PC-3 (cell line): ENCODE data around the gene STXBP6. TPM values are rescaled to one million over a fixed set of nuclear protein-coding genes. Genes with fewer than 3 reads are reported as not detected.
"Not testable (repeated sequence)": the region's sequence is repeated elsewhere in the genome, so short reads cannot be mapped to it uniquely, and the experiment has no call there.

Source experiments
- ATAC-seq: fragments of 200-7000 bp; cut with Tn5 transposase; 2 replicates; pipeline ENCODE4 v1.9.1; 2020; ENCODE audit warnings: mild to moderate bottlenecking, moderate library complexity
- BruUV-seq: library from RNA; stranded (reverse); fragments of 400-500 nt; replicated peaks from 2 replicates; lab custom pipeline; 2021; lab: Mats Ljungman, UMichigan
- CTCF ChIA-PET: fragments of 300-600 bp; sonication (Branson Sonifier 250); formaldehyde crosslinking; loops from one replicate; lab custom pipeline; 2022; ENCODE audit warnings: antibody characterized with exemption; lab: Charles Lee
- POLR2A ChIA-PET: fragments of 300-600 bp; sonication (Branson Sonifier 250); formaldehyde crosslinking; loops from one replicate; lab custom pipeline; 2022; ENCODE audit warnings: antibody characterized with exemption; ENCODE audit not compliant: unreplicated experiment; lab: Charles Lee
- DNase-seq: peaks from one replicate; pipeline ENCODE4 v3.0.0-alpha.2; 2015
- H2AFZ ChIP-seq: fragments of 300-600 bp; sonication (generic); 2 replicates; pipeline ENCODE4 v1.6.0; 2016; ENCODE audit warnings: antibody characterized with exemption, low read length
- H3F3A ChIP-seq: fragments of 300-600 bp; sonication (generic); one replicate; pipeline ENCODE4 v1.6.0; 2017; ENCODE audit warnings: antibody characterized with exemption, low read length, control low read depth, mild to moderate bottlenecking; ENCODE audit not compliant: unreplicated experiment
- H3K27ac ChIP-seq: fragments of 300-600 bp; sonication (generic); 2 replicates; pipeline ENCODE4 v1.5.1; 2016; ENCODE audit warnings: mild to moderate bottlenecking, low read length
- H3K27me3 ChIP-seq: fragments of 300-600 bp; sonication (generic); 2 replicates; pipeline ENCODE4 v1.6.1; 2016; ENCODE audit warnings: low read length, mixed read lengths
- H3K36me3 ChIP-seq: fragments of 300-600 bp; sonication (generic); 2 replicates; pipeline ENCODE4 v1.6.1; 2016; ENCODE audit warnings: low read depth, mixed run types, low read length, mixed read lengths
- H3K4me1 ChIP-seq: fragments of 300-600 bp; sonication (generic); 2 replicates; pipeline ENCODE4 v1.5.1; 2016; ENCODE audit warnings: low read length; ENCODE audit not compliant: insufficient read depth
- H3K4me2 ChIP-seq: fragments of 300-600 bp; sonication (generic); 2 replicates; pipeline ENCODE4 v1.6.0; 2016; ENCODE audit warnings: low read length
- H3K4me3 ChIP-seq: fragments of 300-600 bp; sonication (generic); 2 replicates; pipeline ENCODE4 v1.5.1; 2016; ENCODE audit warnings: mild to moderate bottlenecking, low read length, mixed read lengths
- H3K79me2 ChIP-seq: fragments of 300-600 bp; sonication (generic); 2 replicates; pipeline ENCODE4 v1.6.1; 2017; ENCODE audit warnings: low read length, mixed read lengths
- H3K9ac ChIP-seq: fragments of 300-600 bp; sonication (generic); 2 replicates; pipeline ENCODE4 v1.6.0; 2016; ENCODE audit warnings: mild to moderate bottlenecking, low read length
- H3K9me2 ChIP-seq: fragments of 300-600 bp; sonication (generic); replicated peaks from 2 replicates; pipeline ENCODE4 v1.6.1; 2016; ENCODE audit warnings: mixed run types, low read length, mixed read lengths
- H3K9me3 ChIP-seq: fragments of 300-600 bp; sonication (generic); 2 replicates; pipeline ENCODE4 v1.6.1; 2016; ENCODE audit warnings: low read length, mixed read lengths
- H4K20me1 ChIP-seq: fragments of 300-600 bp; sonication (generic); 2 replicates; pipeline ENCODE4 v1.6.1; 2016; ENCODE audit warnings: low read length, mixed read lengths
- CTCF ChIP-seq: fragments of 300-600 bp; sonication (generic); conservative IDR thresholded peaks from 2 replicates; pipeline ENCODE4 v1.5.1; 2017; ENCODE audit warnings: antibody characterized with exemption, low read depth, mild to moderate bottlenecking, low read length
- EZH2 ChIP-seq: fragments of 300-600 bp; sonication (generic); IDR thresholded peaks from one replicate; pipeline ENCODE4 v1.6.1; 2017; ENCODE audit warnings: antibody characterized with exemption, mild to moderate bottlenecking, low read length; ENCODE audit not compliant: unreplicated experiment
- EZH2phosphoT487 ChIP-seq: fragments of 300-600 bp; sonication (generic); IDR thresholded peaks from 2 replicates; pipeline ENCODE4 v1.6.1; 2018; ENCODE audit warnings: mild to moderate bottlenecking, antibody characterized with exemption, low read length, borderline replicate concordance
- intact Hi-C: fragments of 100-400 bp; cut with micrococcal nuclease; formaldehyde crosslinking; loops from 2 replicates; pipeline ENCODE4 v1.9.0; 2023
- total RNA-seq: library from RNA; depleted of rRNA; stranded (reverse); fragments of >200 nt; gene quantifications from 2 replicates; pipeline ENCODE4 v1.2.3, GENCODE V29; 2014

Gene STXBP6
- total RNA-seq, 1 experiment from 2014 or later = 0.40 TPM

DNA sequence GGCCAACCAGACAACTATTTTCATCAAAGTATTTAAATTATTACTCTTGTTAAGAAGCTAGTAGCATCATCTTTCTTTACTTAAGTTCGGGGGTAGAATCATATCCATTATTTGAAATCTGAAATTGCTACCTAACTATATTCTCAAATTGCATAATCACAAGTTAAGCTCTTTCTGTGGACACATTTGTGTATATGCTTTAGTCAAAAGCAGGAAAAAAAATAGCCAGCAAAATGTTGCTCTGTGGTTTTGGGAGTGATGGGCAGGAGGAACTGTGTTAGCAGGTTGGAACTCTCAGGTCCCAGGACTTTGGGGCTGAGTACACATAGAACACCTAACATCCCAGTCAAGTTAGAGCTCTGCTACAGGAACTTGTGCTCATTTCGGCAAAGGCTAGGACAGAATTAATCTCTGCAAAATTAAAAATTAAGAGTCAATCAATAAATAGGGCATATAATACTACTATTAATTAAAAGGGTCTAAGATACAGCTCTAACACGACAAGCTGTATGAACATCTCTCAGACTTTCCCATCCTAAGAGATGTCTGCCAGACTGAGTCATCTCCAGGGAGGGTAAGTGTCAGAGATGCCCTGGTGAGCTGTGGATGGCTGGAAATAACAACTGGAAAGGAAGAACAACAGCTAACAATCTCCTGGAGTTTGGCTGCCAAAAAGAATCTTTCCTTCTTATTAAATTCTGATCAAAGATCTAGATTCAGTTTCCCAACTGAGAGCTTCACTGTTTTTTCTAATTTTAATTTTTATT lies 212.5 kb downstream of the STXBP6 start:
- H3K4me1 ChIP-seq = no peaks in the 10 kb centered on the region
- DNase-seq = no peak

GRCh38 chr14:24836324-24836723 lies 213.6 kb downstream of the STXBP6 start:
- H3K4me3 ChIP-seq, H3K27me3 ChIP-seq, H3K36me3 ChIP-seq, H3K4me1 ChIP-seq, H3K4me2 ChIP-seq, H3K79me2 ChIP-seq, intact Hi-C loops, BruUV-seq, H2AFZ ChIP-seq, H3K9me3 ChIP-seq, H3F3A ChIP-seq, DNase-seq, H4K20me1 ChIP-seq, H3K9me2 ChIP-seq, H3K27ac ChIP-seq, CTCF ChIA-PET, ATAC-seq, H3K9ac ChIP-seq, POLR2A ChIA-PET: not testable (repeated sequence)

More for the DNA sequence above, 212.5 kb downstream of the STXBP6 start:
- no peak overlapping the region for H3K9ac ChIP-seq
- POLR2A ChIA-PET = no interaction called here
- H3K36me3 ChIP-seq = no peaks in the 10 kb centered on the region
- no peak overlapping the region for H3K27ac ChIP-seq
- no peak overlapping the region for H3K4me2 ChIP-seq
- CTCF ChIA-PET = no interaction called here
- intact Hi-C loops = no loop called here
- no TSS peak for BruUV-seq
- H3K4me3 ChIP-seq = no peak overlapping the region
- no peaks in the 10 kb centered on the region; the same call in 1 of the 2 replicates for H3K27me3 ChIP-seq
- no peaks in the 10 kb centered on the region for H3K9me2 ChIP-seq
- no peak for ATAC-seq
- no peak for TF ChIP-seq EZH2
- TF ChIP-seq CTCF = no peak
- no peak for TF ChIP-seq EZH2phosphoT487
- no peaks in the 10 kb centered on the region for H3K9me3 ChIP-seq
- H3K79me2 ChIP-seq = no peaks in the 10 kb centered on the region
- no peak overlapping the region for H2AFZ ChIP-seq
- H3F3A ChIP-seq = no peaks in the 10 kb centered on the region
- no peaks in the 10 kb centered on the region for H4K20me1 ChIP-seq

DNA sequence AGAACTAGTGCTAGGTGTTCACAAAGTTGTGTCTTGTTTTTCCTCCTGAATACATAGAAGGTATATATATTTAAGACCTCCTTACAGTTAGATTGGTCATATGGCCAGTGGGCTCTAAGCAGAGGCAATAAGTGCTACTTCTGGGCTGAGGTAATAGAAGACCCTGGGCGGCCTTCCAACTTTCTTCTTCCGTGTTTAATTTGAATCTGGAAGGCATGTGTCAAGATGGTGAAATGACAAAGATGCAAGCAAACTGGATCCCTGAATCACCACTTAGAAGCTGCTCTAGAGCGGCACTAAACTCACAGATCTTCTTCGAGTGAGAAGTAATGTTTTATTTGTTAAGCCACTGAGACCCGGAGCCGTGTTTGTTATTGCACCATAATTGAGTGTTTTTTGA lies 215.0 kb downstream of the STXBP6 start:
- no peaks in the 10 kb centered on the region for H3K9me2 ChIP-seq
- ChIA-PET POLR2A (no interaction called here), CTCF (no interaction called here)
- no peak for ATAC-seq
- no peaks in the 10 kb centered on the region for H3K79me2 ChIP-seq
- no peak overlapping the region for H2AFZ ChIP-seq
- no peaks in the 10 kb centered on the region; the same call in 1 of the 2 replicates for H3K27me3 ChIP-seq
- H3K27ac ChIP-seq = no peak overlapping the region
- DNase-seq = no peak
- H3K9me3 ChIP-seq = no peaks in the 10 kb centered on the region
- H3K9ac ChIP-seq = no peak overlapping the region
- H3K4me1 ChIP-seq = no peaks in the 10 kb centered on the region
- TF ChIP-seq EZH2phosphoT487 (no peak), EZH2 (no peak), CTCF (no peak)
- H4K20me1 ChIP-seq = no peaks in the 10 kb centered on the region
- no peaks in the 10 kb centered on the region for H3F3A ChIP-seq
- intact Hi-C loops = no loop called here
- H3K4me3 ChIP-seq = no peak overlapping the region
- BruUV-seq = no TSS peak
- H3K36me3 ChIP-seq = no peaks in the 10 kb centered on the region
- H3K4me2 ChIP-seq = no peak overlapping the region
